GM18517 (cell line): ENCODE measurements around the gene SNX2.

Source experiments
- ATAC-seq: cut with Tn5 transposase; IDR thresholded peaks from one replicate; pipeline ENCODE4 v1.9.1; 2021; ENCODE audit warnings: mild to moderate bottlenecking, moderate library complexity; ENCODE audit not compliant: unreplicated experiment

The SNX2 gene

DNA sequence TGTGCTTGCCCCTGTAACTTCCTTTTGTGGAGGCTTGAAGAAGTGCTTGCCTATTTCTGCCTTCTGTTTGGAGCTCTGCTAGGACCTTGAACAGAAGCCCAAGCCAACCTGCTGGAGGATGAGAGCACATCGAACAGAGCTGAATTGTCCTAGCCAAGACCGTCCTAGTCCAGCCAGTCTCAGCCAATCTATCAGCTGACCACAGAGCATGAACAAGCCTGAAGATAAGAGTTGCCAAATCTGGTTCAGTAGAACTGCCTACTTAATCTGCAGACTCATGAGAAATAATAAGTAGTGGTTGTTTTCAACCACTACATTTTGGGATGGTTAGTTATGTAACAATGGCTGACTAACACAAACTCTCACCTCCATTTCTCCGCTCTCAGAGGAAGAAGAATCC, 4.4 kb upstream of the SNX2 start:
- no peak for ATAC-seq

GRCh38 chr5:122772446-122772845, 2.4 kb upstream of the SNX2 start:
- ATAC-seq, result no peak

GRCh38 chr5:122773619-122774018, 1.3 kb upstream of the SNX2 start:
- ATAC-seq, result no peak

DNA sequence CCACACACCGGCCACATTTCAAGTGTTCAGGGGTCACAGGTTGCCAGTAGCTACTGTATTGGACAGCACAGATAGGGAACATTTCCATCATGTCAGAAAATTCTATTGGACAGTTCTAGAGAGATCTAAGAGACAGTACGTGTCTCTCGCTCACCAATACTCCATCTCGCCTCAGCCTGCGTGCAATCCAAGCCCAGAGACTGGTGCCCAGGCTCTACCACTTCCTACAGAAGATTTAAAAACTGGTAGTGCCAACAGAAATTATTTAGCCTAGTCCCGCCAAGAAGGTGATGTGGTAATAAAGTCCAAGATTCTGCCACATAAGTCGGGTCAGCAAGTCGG, 390 bp upstream of the SNX2 start:
- ATAC-seq, result peak; percentile 47

DNA sequence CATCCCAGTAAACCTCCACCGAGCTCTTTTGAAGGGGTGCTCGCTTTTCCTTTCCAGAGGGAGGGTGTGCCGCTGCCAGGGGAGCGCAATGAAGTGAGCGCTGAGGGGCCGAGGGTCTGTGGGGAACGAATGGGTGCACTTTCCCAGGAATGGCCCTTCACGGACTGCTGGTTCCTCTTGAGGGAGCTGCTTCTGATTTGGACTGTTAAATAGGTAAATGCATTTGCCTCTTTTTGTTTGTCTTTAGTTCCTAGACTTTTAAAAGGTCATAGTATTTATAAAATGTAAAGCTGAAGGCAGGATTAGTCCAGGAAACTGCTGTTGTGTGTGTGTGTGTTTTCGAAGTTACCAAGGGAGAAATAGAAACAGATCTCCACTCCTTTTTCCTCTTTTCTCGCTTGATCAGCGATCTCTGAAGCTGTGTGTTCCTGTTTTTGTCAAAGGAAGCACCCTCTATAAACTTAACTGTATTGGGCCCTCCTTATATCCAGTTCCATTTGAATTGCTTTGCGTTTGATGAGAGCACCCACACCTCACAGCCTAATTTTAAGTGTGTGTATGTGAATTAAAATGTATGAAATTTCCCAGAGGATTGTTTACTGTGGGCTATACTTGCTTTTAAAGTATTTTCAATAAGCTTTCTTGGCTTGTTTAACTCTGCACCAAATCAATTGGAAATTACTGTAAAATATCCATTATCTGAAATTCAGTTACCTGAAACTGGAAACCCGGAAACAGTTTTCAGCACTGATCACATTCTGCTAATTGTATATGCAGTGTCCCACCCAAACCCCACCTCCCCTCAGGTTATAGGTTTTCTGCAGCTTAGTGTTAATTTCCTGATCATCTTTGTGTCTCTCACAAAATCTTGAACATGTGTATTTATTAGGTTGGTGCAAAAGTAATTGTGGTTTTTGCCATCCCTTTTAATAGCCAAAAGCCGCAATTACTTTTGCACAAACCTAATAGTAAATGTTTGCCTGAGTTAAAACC, 966 bp downstream of the SNX2 start:
- no peak for ATAC-seq

- ATAC-seq, result no peak
These were observed 3.3 kb downstream of the SNX2 start for GRCh38 chr5:122778157-122778556.

DNA sequence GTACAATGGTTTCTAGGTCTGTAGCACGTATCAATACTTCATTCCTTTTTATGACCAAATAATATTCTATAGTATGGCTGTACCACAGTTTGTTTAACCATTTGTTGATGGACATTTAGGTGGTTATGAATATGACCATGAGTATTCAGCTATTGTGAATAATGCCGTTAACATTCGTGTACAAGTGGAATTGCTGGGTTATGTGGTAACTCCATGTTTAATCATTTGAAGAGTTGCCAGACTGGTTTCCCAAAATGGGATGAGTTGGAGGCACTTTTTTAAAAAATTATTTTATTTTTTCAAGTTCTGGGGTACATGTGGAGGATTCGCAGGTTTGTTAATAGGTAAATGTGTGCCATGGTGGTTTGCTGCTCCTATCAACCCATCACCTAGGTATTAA, 4.6 kb downstream of the SNX2 start:
- ATAC-seq, result no peak

- no peak for ATAC-seq
These were observed 5.4 kb downstream of the SNX2 start for GRCh38 chr5:122780296-122780695.

DNA sequence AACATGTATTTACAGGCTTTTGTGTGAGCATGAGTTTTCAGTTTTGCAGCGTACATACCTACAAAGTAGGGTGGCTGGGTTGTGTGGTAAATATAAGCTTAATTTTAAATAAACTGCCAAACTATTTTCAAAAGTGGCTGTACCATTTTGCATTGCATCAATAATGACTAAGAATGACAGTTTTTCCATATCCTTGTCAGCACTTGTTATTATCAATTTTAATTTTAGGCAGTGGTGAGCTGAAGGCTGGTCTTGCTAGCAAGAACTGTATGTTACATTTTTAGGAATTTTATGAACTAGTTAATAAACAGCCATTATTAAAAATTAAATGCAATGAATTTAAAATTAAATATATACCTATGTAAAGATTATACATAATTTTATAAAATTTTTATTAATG, 6.6 kb downstream of the SNX2 start:
- ATAC-seq, result no peak

DNA sequence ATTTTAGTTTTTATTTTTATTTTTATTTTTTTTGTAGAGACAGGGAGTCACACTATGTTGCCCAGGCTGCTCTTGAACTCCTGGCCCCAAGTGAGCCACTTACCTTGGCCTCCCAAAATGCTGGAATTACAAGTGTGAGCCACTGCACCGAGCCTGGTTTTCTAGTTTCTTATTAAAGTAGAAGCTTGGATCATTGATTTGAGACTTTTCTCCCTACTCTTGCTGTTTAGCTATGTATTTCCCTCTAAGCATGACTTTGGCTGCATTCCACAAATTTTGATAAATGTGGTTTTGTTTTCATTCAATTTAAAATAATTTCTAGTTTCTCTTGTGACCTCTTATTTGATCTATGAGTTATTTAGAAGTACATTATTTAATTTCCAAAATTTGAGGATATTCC, 10.4 kb downstream of the SNX2 start:
- ATAC-seq, result no peak

- ATAC-seq, result no peak
These were observed 13.5 kb downstream of the SNX2 start for GRCh38 chr5:122788371-122788770.

GRCh38 chr5:122788996-122789395, 14.1 kb downstream of the SNX2 start:
- ATAC-seq, result no peak

DNA sequence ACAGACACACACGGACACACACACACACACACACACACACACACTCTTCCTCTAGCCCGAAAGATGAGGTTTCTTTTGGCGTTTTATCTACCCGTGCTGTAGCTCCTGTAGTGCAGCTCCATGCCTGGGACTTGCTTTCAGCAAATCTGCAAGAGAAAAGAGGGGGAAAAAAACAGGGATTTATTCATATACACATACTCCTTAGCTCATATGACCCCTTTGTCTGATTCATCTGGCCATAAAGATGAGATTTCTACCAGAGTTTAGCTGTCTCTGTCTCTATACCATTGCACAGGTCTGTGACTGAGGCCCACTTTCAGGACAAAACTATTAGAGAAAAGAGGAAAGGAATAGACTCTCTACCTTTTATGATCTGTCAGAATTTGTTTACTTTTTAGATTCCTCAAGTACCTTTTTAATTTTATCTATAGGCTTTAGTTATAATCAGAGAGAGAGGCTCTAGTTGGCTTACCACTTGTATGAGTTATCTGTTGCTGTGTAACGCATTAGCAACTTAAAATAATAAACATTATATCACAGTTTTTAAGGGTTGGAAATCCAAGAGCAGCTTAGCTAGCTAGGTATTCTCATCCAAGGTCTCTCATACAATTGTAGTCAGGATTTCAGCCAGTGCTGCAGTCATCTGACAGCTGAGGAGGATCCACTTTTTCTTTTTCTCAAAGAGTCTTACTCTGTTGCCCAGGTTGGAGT, 14.7 kb downstream of the SNX2 start:
- no peak for ATAC-seq

DNA sequence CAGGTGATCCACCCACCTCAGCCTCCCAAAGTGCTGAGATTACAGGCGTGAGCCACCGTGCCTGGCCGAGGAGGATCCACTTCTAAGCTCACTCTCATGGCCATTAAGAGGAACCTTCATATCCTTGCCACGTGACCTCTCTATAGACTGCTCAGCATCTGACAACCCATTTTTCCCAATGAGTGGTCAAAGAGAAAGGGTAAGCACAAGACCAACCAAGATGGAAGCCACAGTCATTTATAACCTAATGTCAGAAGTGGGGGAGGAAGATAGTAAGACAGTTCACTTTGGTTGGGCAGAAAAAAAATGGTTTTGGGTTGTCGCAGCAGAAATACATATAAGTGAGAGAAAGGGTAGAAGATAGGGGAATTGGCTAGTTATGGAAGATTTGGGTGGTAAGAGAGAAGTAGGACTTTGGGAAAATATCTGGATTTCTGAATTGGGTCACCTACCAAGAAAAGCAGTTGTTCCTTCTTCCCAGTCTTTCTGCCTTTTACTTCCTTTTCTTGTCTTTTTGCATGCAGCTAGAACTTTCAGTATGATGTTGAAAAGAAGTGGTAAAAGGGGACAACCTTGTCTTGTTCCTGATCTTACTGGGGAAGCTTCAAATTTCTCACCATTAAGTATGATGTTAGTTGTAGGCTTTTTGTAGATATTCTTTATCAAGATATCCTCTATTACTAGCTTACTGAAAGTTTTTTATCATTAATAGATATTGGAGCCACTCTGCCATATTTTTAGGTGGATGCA, 15.6 kb downstream of the SNX2 start:
- ATAC-seq, result no peak

DNA sequence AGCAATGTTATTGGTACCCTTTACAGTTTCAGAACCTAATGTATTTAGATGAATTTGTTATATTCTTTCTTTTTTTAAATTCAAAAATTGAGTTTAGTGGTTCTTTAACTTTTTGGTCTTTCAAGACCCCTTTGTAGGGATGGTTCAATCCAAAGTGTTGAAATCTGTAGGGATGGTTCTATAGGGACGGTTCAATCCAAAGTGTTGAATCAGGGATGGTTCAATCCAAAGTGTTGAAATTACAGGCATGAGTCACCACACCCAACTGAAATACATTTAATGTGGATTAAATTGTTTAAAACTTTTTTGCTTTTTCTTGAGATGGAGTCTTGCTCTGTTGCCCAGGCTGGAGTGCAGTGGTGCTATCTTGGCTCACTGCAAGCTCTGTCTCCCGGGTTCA, 30.6 kb downstream of the SNX2 start:
- ATAC-seq, result no peak

GRCh38 chr5:122810405-122810804, 35.5 kb downstream of the SNX2 start:
- no peak for ATAC-seq

DNA sequence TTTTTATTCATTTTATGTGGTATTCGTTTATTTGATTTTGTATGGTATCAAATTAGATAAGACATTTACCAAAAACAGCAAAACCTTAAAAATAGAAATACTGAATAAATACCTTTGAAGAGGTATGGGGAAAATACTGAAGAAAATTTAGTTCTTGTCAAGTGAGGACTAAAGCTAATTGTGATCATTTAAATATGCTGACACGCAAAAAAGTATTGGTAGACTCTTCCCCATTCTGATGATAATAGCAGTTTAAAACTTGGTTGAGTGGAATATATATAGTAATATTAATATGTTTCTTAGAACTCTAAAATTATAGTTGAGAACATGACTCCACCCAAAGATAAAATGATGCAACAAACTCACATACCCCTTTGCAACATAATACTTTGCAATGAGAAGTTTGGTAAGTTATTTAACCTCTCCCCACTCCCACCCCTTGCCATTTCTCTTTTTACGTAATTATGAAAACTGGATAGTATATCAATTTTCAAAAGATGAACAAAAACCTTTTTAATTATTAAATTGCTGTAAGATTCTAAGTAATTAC, 40.4 kb downstream of the SNX2 start:
- no peak for ATAC-seq

DNA sequence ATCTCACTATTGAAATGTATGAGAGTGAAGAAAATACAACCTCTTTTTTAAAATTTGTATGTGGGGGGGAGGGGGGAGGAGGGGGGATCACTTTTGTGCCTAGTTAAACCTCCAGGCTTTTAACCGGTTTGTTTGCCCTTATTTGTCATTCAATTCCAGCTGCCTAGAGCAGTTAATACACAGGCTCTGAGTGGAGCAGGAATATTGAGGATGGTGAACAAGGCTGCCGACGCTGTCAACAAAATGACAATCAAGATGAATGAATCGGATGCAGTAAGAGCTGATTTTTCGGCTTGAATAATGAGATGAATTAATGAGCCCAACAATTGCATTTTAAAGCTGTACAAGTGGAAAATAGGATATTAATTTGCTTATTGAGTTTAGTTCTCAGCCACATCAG, 41.9 kb downstream of the SNX2 start:
- no peak for ATAC-seq

- ATAC-seq, result no peak
These were observed 57.1 kb downstream of the SNX2 start for GRCh38 chr5:122831984-122832383.

DNA sequence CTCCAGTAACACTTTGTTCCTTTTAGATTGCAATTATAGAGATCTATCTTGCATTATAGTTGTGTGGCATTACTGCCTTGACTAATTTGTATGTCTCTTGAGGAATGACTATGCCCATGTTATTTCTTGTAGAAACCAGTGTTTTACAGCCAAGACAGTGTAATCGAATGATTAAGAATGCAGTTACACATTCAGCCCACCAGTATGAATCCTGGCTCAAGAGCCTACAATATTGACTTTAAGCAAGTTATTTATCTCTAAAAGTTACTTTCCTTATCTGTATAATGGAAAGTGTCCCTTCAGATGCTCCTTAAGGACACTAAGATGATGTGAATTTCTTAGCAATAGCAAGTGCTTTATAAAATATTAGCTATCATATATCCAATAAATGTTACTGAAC, 60.8 kb downstream of the SNX2 start:
- no peak for ATAC-seq

GRCh38 chr5:122836947-122837346, 62.1 kb downstream of the SNX2 start:
- ATAC-seq, result no peak
